D341Med (cell line): ENCODE measurements around the gene ANKRD55.
"Not testable (repeated sequence)": the region's sequence is repeated elsewhere in the genome, so short reads cannot be mapped to it uniquely, and the experiment has no call there.

ENCODE experiments used
- DNase-seq: peaks from one replicate; pipeline ENCODE4 v3.0.0; 2012; ENCODE audit warnings: low spot score

The ANKRD55 gene

DNA sequence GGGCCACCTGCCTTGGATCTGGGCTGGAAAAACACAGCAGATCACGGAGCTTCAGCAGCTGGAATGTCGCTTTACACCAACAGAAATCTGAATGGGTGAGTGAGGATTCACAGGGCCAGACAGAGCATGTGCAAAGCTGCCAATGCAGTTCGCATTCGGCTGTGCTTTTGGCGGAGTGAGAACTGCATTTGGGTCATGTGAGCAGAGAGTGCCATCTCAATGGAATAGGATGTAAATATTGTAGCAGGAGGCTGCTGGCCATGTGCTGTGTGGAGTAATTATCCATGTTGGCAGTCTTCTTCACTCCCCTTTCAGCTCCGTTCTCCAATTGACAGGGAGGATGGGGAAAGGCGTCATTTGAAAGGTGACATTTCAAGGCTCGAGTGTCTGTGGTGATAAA is at the start of gene ANKRD55:
Gene ANKRD55 (minus strand): TSS at position 101 of the 400 bp plus-strand sequence. CDS start 417 bp downstream, outside the sequence.
- DNase-seq, result no peak

DNA sequence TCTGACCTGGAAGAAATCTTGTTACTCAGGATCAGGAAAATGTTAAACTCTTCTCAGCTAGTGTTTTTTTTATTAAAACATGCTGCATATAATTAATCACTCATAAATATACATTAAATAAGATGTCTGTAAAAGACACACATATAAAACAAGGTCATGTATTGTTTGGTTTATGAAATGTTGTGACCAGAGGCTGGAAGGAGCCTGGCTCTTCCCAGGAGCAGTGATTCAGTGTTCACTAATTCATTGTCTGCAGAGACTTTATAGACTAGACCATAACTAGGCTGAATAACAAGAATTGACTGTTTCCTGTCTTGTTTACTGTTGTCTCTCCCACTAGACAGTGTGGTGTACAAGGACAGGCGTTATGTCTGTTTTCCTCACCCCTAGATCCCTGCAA is 49.1 kb upstream of the ANKRD55 start:
- DNase-seq, result no peak

DNA sequence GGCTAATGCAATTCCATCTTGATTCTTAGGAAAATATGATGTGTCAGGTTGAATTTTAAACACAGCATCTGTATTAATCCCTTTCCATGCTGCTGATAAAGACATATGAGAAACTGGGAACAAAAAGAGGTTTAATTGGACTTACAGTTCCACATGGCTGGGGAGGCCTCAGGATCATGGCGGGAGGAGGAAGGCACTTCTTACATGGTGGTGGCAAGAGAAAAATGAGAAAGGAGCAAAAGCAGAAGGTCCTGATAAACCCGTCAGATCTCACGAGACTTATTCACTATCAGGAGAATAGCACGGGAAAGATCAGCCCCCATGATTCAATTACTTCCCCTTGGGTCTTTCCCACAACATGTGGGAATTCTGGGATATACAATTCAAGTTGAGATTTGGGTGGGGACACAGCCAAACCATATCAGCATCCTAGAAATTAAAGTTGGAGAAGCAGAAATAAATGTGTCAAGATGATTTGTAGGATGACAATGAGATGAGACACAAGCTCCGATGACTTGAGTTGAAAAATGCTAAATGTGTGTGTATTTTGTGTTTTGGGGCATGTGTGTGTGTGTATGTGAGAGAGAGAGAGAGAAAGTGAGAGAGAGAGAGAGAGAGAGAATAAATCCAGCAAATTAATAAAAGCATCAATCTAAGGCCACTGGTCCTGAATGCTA is 48.5 kb upstream of the ANKRD55 start:
- no peak for DNase-seq

DNA sequence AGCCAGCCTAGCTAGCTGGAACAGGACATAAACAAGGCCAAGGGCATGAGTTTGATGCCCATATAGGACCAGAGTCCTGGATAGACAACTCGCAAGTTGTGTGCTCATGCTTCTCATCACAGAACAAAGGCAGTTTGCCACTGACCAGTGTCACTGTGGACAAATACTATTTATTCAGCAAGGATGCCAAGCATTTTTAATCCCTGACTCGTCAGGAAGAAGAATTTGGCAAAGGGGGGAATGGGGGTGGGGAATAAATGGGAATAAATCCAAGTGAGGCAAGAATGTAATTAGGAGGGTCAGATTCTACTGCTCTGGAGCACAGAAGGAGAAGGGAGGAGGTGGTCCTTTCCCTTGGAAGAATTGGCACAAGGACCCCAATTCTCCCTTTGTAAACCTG is 46.8 kb upstream of the ANKRD55 start:
- no peak for DNase-seq

DNA sequence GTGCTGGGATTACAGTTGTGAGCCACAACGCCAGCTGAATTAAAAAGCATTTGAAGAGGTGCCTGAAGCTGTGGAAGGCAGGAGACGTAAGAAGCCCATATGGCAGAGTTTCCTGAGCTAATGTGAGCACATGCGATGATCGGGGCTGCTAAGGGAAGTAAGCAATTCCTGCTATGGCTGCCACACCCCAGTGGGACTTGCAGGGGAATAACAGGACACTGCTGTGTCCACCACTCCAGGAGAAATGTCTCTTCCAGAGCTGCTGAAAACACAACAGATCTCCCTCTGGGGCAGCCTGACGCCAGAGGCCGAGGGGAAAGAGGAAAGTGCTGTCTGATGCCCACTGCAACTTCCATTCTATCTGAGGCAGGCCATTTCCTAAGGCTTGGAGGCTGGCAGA is 46.2 kb upstream of the ANKRD55 start:
- no peak for DNase-seq

DNA sequence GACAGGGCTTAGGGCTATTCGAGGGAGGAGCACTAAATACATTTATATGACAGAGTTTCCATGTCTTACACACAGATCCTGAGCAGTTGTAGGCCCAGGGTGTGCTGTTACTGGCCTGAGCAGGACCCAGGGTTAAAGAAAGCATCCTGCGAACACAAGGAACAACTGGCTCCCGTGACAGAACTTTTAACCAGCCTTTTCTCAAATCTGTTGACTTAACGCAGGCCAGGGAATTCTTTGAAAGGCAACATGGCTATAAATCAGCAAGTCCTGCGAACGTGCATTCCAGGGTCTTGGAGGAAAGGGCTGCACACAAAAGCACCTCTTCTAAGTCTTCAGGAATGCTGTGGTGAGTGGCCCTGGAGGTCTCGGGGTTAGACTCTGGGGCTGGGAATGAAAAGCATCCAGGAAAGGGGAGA is 45.2 kb upstream of the ANKRD55 start:
- DNase-seq, result no peak

DNA sequence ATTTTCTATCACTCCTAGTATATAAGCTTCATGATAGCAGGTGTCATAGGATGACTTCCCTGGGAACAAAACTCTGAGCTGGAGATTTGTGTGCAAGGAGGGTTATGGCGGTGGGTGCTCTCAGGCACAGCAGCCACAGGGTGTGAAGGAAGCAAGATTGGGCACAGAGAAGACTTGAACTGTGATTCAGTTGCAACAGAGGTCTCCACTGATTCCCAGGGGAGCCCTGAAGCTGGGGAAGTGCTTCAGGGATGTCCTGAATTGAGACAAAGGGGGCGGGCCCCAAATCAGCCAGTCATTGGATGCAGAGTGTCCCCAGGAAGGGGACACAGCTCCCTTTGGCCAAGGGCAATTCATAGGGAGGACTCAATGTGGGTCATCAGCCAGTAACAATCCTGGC is 44.4 kb upstream of the ANKRD55 start:
- no peak for DNase-seq

DNA sequence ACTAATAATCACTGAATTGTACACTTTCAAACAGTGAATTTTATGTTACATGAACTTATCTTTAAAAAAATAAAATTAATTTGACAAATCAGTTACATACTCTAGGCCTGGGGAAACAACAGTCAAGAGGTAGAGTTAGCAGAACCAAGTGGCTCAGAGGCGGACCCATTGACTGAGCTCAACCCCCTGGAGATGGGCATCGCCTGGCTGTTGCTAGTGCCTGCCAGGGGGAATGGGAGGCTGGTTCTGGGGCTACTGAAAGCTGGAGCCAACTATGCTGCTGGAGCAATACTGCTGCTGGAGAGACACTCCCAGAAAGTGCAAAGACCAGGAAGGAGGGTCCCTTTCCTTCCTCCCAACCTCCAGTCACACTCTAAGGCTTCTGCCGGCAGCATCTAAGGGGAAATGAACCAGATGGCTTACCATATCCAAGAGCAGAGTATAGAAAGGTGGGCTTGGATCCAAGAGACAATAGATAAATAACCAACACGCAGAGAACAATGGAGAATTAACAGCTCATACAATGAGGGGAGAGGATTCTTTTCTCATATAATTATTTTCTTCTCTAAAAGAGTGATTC is 40.3 kb upstream of the ANKRD55 start:
- DNase-seq, result no peak

DNA sequence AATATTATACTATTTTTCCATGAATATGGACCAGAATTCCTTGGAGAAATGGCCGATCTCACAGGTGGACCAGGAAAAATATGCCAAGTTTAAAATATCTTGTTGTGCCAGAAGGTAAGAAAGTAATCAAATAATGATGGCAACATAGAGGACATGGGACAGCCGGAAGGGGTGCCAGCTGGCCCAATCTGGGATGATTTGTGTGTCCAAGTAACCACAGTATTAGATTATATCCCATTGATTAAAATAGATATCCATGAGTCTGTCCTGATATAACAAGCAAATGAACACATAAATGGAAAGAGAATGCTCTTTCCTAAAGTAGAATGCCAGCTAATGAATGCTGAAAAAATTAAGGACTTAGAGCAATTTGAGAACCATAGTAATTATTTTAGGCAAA is 39.6 kb upstream of the ANKRD55 start:
- no peak for DNase-seq

DNA sequence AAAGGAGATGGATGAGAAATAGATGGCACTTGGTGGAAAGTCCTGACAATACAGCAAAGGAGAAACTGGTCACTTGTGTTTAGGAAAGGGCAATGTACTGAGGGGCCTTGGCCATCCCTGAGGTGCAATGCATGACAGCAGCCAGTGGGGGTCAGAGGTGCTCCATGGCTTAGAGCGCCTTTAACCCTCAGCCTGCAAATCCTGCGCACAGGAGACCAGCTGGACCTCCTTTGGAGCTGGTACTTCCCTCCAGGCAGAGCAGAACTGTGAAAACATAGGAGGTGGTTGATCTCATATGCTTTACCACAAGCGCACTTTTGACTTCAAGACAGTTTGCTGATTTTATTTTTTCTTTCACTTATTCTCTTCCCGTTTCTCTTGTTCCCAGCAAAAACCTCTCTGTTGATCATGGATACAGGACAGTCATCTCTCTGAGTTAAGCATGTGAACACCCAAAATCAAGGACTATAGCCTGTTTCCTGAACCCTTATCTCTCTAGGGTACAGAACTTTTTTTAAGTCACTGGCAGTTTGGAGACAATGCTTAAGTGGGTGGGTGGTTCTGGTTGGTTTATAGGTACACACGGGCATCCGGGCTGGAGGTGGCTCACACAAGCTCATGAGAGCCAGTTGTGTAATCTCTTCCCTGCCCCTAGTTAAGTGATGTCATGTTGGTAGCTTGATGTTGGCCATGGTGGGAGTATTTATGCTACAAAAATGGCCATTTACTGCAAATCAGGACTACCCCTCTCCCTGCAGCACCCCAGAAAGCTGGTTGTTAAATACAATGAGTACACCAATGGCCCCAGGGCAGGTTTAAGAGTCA is 37.6 kb upstream of the ANKRD55 start:
- DNase-seq, result peak; percentile 78

DNA sequence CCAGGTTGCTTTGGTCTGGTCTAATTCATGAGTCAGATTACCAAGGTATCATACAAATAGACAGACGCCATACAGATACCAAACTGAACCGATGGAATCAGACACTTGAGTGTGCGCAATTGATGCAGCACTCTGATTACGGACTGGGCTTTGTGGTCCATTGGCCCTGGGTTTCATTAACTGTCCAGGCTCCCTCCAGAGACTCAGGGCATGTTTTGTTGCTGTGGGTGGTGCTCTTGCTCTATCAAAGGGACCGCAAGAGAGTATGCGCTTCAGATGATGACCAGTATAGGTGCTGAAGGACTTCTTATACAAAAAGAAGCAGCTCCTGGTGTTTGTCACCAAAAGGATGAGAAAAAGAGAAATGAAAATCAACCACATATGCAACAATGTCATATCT is 36.9 kb upstream of the ANKRD55 start:
- peak; percentile 29 for DNase-seq

DNA sequence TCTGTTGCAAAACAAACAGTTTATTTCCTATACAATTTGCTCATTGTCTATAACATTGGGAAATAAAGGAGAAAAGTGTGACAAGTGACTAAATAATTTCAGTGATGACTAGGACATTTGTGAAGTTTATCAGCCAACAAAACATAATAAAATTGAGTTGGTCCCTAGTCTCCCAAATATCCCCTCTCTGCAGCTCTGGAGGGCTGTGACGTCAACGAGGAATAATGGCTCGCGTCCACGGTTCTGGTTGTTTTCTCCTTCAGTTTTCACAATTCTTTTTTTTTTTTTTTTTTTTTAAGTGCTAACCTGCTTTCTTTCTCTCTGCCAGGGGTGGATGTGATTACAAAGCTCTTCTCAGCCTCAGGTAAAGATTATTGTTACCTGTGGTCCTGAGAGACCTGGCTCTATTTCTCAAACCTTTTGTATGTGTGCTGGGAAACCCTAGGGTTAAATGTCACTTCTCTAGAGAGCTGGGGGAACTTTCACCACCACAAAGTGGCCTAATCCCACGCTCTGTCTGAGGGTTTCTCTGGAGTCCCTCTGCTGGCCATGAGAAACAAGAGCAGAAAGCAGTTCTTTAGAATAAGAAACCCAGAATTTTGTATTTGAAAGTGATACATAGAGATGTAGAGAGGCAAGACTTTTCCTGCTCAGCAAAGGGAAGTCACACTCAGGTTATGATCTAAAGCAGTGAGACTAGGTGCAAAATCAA is 36.2 kb upstream of the ANKRD55 start:
- peak; percentile 47 for DNase-seq

DNA sequence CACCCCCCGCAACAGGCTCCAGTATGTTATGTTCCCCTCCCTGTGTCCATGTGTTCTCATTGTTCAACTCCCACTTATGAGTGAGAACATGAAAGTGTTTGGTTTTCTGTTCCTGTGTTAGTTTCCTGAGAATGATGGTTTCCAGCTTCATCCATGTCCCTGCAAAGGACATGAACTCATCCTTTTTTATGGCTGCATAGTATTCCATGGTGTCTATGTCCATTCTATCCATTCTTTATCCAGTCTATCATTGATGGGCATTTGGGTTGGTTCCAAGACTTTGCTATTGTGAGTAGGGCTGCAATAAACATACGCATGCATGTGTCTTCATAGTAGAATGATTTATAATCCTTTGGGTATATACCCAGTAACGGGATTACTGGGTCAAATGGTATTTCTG is 35.6 kb upstream of the ANKRD55 start:
- not testable (repeated sequence) for DNase-seq

DNA sequence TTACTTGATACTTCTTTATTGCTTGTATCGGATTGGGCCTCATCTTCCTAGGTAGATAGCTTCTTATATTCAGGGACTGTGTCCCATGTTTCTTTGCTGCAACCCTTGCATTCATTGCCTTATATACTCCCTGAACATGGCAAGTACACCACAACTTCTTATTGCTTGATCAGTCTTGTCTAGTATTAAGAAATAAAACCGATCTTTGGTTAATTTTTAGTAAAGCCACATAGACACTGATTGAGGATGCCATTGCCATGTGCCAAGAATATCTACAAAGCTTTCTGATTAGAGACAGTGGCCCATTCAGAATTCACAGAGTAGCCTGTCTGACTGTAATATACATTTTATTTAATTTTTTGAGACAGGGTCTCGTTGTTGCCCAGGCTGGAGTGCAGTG is 34.7 kb upstream of the ANKRD55 start:
- DNase-seq, result no peak

DNA sequence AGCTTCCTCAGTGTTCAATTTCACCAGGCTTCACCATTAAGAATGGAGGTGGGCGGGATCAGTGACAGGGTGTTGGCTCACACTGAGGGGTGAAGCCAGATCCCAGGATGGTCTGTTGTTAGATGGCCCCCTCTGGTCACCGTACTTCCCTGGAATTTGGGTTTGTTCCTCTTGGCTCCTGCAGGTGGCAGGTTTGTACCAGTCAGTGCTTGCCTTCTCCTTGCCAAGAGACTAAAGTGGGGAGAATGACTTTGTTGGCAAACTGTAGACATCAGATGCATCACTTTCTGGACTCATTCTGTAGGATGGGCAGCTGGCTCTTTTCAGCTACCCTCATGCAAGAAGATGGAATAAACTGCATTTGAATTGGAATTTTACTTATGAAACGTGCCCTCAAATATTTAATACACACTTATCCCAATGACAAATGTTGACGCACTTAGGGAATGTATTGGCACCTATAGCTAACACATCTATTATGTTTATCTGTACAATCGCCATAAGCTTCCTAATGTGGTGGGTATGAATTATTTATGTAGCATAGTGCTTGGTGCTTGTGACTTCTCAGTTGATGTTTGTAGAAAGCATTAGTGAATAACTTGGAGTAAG is 31.4 kb upstream of the ANKRD55 start:
- peak; percentile 66 for DNase-seq

DNA sequence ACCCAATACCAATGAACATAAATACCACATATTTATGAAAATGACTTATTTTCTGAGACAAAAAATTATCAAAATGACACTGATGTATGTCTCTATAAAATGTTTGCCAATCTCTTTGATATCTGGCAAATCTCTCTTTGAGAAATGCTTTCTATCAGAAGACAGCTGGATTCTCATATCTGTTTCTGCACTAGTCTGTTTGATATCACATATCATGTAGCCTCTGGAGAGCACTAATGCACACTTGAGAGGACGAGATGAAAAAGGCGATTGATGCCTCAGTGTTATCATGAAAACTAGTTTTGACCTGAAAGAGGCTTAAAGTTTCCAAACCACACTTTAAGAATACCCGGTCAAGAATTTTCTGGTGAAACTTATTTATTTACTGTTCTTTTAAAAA is 29.1 kb upstream of the ANKRD55 start:
- DNase-seq, result no peak

DNA sequence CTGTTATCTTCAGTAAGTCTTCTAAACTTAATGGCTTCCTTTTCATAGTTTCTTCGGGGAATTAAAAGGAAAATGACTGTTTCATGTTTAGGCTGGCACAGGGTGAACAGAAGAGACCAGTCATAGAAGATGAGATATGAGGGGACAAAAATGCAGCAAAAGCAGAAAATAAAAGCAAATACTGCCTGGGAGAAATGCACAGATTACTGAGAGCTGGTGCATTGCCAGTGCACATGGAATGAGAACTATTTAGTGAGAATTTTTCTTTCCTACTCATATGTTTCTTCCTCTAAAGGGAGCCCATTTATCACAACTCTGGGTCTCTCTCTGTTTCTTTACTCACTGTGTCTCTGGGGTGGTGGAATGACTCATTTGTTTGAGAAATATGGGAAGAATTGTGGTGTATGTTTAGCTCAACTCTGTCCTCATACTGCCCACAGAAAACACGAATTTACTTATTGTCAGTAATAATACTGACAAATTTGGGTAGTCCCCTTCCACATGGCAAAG is 25.9 kb upstream of the ANKRD55 start:
- no peak for DNase-seq

DNA sequence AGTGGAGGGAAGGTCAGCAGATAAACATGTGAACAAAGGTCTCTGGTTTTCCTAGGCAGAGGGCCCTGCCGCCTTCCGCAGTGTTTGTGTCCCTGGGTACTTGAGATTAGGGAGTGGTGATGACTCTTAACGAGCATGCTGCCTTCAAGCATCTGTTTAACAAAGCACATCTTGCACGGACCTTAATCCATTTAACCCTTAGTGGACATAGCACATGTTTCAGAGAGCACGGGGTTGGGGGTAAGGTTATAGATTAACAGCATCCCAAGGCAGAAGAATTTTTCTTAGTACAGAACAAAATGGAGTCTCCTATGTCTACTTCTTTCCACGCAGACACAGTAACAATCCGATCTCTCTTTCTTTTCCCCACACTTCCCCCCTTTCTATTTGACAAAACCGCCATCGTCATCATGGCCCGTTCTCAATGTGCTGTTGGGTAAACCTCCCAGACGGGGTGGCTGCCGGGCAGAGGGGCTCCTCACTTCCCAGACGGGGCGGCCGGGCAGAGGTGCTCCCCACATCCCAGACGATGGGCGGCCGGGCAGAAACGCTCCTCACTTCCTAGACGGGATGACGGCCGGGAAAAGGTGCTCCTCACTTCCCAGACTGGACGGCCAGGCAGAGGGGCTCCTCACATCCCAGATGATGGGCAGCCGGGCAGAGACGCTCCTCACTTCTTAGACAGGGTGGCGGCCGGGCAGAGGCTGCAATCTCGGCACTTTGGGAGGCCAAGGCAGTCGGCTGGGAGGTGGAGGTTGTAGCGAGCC is 24.8 kb upstream of the ANKRD55 start:
- not testable (repeated sequence) for DNase-seq

DNA sequence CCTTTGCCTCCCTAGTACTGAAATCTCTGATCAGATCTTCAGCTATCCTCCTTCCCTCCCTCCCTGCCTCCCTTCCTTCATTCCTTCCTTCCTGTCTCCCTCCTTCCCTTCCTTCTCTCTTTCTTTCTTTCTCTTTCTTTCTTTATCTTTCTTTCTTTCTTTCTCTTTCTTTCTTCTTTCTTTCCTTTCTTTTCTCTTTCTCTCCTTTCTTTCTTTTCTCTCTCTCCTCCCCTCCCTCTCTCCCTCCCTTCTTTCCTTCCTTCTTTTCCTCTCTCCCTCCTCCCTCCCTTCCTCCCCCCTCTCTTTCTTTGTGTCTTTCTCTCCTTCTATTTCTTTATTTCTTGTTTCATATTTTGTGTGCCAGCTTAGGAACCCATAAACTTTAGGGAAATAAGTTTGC is 23.9 kb upstream of the ANKRD55 start:
- DNase-seq, result no peak

DNA sequence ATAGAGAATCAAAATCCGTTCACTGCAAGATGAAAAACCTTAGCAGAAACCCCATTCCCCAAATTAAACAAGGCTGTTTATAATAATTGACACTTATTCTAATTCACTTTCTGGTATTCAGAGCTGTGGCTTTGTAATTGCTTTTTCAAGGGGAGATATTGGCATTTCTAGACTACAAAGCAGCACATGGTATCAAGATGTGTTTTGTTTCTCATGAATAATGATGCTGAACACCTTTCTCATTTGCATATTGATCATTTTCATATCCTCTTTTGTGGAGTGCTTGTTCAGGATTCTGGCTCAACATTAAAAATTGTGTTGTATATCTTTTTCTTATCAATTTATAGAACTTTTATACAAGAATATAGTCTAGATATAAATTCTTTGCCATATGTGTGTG is 22.4 kb upstream of the ANKRD55 start:
- DNase-seq, result no peak

DNA sequence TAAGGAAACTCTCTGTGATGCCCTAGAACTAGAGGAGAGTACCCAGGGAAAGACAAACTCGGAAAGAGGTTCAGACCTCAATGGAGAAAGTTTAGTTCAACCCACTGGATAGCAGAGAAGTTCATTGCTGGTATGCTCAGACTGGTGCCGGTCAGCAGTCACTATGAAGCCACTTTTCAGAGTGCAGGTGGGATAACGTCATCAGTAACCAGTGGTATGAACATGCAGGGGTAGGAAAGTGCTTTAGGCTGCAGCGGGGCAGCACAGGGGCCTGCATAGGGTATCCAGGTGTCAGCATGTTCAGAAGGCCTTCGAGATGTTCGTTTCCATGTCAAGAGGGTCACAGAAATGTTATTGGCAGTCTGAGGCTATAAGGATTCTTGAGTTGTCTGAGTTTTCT is 20.8 kb upstream of the ANKRD55 start:
- no peak for DNase-seq
